Lower leg skin (tissue), 3 donors: Measurements from ENCODE around the gene MNT.
"Not testable (repeated sequence)": the region's sequence is repeated elsewhere in the genome, so short reads cannot be mapped to it uniquely, and the experiment has no call there.

Experiments used
- CTCF ChIP-seq, 3 donors: fragments of 450-650 bp; IDR thresholded peaks; one replicate each; pipeline ENCODE4 v1.5.1; 2016; ENCODE audit warnings: antibody characterized with exemption in 3 of 3, mild to moderate bottlenecking in 3 of 3, moderate library complexity in 2 of 3
- POLR2A ChIP-seq, 2 donors: fragments of 450-650 bp; IDR thresholded peaks; one replicate each; pipeline ENCODE4 v1.6.1; 2016 to 2017; ENCODE audit warnings: antibody characterized with exemption in 2 of 2, mild to moderate bottlenecking in 1 of 2, moderate library complexity in 1 of 2

- TF ChIP-seq CTCF, POLR2A (IDR thresholded peaks at IDR 0.05): not testable (repeated sequence)
Observed at GRCh38 chr17:2447479-2447878, 46.6 kb upstream of the MNT start.
